Muscle of leg (tissue), 11 donors: ENCODE results near the gene IL3. TPM values are rescaled to one million over a fixed set of nuclear protein-coding genes. Genes with fewer than 3 reads are reported as not detected.

Experiments
- DNase-seq: peaks from one replicate; pipeline ENCODE4 v3.0.0; 2013
- H3K27ac ChIP-seq: one replicate; pipeline ENCODE4 v1.5.1; 2013; ENCODE audit warnings: mild to moderate bottlenecking, low read length, control low read depth
- H3K27me3 ChIP-seq: one replicate; pipeline ENCODE4 v1.6.1; 2013; ENCODE audit warnings: low read length; ENCODE audit not compliant: control insufficient read depth, insufficient read depth
- H3K36me3 ChIP-seq: one replicate; pipeline ENCODE4 v1.6.1; 2013; ENCODE audit warnings: low read length; ENCODE audit not compliant: control insufficient read depth, insufficient read depth
- H3K4me1 ChIP-seq: one replicate; pipeline ENCODE4 v1.6.1; 2013; ENCODE audit warnings: low read length; ENCODE audit not compliant: control insufficient read depth, insufficient read depth
- H3K4me3 ChIP-seq: one replicate; pipeline ENCODE4 v1.5.1; 2013; ENCODE audit warnings: low read length, control low read depth
- H3K9me3 ChIP-seq: replicated peaks from 2 replicates; pipeline ENCODE4 v1.6.1; 2013; ENCODE audit warnings: low read depth, low read length; ENCODE audit not compliant: control insufficient read depth
- WGBS: methylation state at CpG from one replicate; pipeline ENCODE4 v1.1.5; 2013; ENCODE audit warnings: missing lambda C conversion rate; ENCODE audit not compliant: insufficient coverage; 5-methylcytosine and 5-hydroxymethylcytosine counted together
- polyA plus RNA-seq, 8 donors: library from polyadenylated mRNA; unstranded; fragments of 120-200 nt; gene quantifications; one replicate each; pipeline versions ENCODE4 v1.2.1 to v1.2.3, GENCODE V29; 2013; ENCODE audit warnings: inconsistent platforms in 1 of 8, low replicate concordance in 1 of 8; ENCODE audit not compliant: insufficient read length in 8 of 8, insufficient read depth in 1 of 8
- total RNA-seq: library from RNA; stranded (reverse); fragments of 120-200 nt; gene quantifications from one replicate; pipeline ENCODE4 v1.2.4, GENCODE V29; 2013

The IL3 gene
- total and polyA plus RNA-seq, 9 donors: not detected

- Histone ChIP-seq H3K4me3 (no peak overlapping the region), H3K36me3 (no peaks in the 10 kb centered on the region), H3K27me3 (no peaks in the 10 kb centered on the region), H3K4me1 (no peaks in the 10 kb centered on the region), H3K9me3 (no peaks in the 10 kb centered on the region), H3K27ac (no peak overlapping the region)
- 77% methylated on average over 11 of the region's 12 CpGs for WGBS
- no peak for DNase-seq
Measured at GRCh38 chr5:132055808-132056609, 4.4 kb upstream of the IL3 start.

- Histone ChIP-seq H3K4me3 (no peak overlapping the region), H3K9me3 (no peaks in the 10 kb centered on the region), H3K36me3 (no peaks in the 10 kb centered on the region), H3K27ac (no peak overlapping the region), H3K4me1 (no peaks in the 10 kb centered on the region), H3K27me3 (no peaks in the 10 kb centered on the region)
- DNase-seq: no peak
- 82% methylated on average over 14 of the region's 14 CpGs for WGBS
Measured at GRCh38 chr5:132056610-132057497, 3.6 kb upstream of the IL3 start.

GRCh38 chr5:132057498-132058255 is 2.8 kb upstream of the IL3 start:
- H3K27me3 ChIP-seq: no peaks in the 10 kb centered on the region
- DNase-seq: no peak
- no peaks in the 10 kb centered on the region for H3K36me3 ChIP-seq
- no peaks in the 10 kb centered on the region for H3K9me3 ChIP-seq
- 66% methylated on average over 9 of the region's 12 CpGs for whole genome bisulfite sequencing
- H3K27ac ChIP-seq: no peak overlapping the region
- H3K4me3 ChIP-seq: no peak overlapping the region
- no peaks in the 10 kb centered on the region for H3K4me1 ChIP-seq

- Histone ChIP-seq H3K9me3 (no peaks in the 10 kb centered on the region), H3K27me3 (no peaks in the 10 kb centered on the region), H3K4me1 (no peaks in the 10 kb centered on the region), H3K36me3 (no peaks in the 10 kb centered on the region), H3K4me3 (no peak overlapping the region), H3K27ac (no peak overlapping the region)
- no peak for DNase-seq
- 85% methylated on average over 6 of the region's 7 CpGs for WGBS
Measured at GRCh38 chr5:132058646-132059042, 1.8 kb upstream of the IL3 start.

- WGBS: 78% methylated on average over 9 of the region's 9 CpGs
- Histone ChIP-seq H3K4me3 (no peak overlapping the region), H3K27ac (no peak overlapping the region), H3K4me1 (no peaks in the 10 kb centered on the region), H3K36me3 (no peaks in the 10 kb centered on the region), H3K9me3 (no peaks in the 10 kb centered on the region), H3K27me3 (no peaks in the 10 kb centered on the region)
- no peak for DNase-seq
Measured at GRCh38 chr5:132059043-132059695, 1.3 kb upstream of the IL3 start.

GRCh38 chr5:132059696-132060500 is 557 bp upstream of the IL3 start:
- H3K9me3 ChIP-seq: no peaks in the 10 kb centered on the region
- 75% methylated on average over 8 of the region's 13 CpGs for WGBS
- no peak overlapping the region for H3K4me3 ChIP-seq
- H3K36me3 ChIP-seq: no peaks in the 10 kb centered on the region
- no peaks in the 10 kb centered on the region for H3K27me3 ChIP-seq
- no peak for DNase-seq
- H3K27ac ChIP-seq: no peak overlapping the region
- no peaks in the 10 kb centered on the region for H3K4me1 ChIP-seq

- no peaks in the 10 kb centered on the region for H3K27me3 ChIP-seq
- no peak overlapping the region for H3K27ac ChIP-seq
- H3K36me3 ChIP-seq: no peaks in the 10 kb centered on the region
- no peaks in the 10 kb centered on the region for H3K9me3 ChIP-seq
- 42% methylated on average over 7 of the region's 9 CpGs for WGBS
- peak; percentile 48 for DNase-seq
- H3K4me1 ChIP-seq: no peaks in the 10 kb centered on the region
- no peak overlapping the region for H3K4me3 ChIP-seq
Measured at GRCh38 chr5:132063090-132063911, 2.8 kb downstream of the IL3 start.

GRCh38 chr5:132064140-132064539 is 3.7 kb downstream of the IL3 start:
- H3K4me1 ChIP-seq: no peaks in the 10 kb centered on the region
- WGBS: 100% methylated on average over 2 of the region's 5 CpGs
- DNase-seq: no peak
- no peaks in the 10 kb centered on the region for H3K9me3 ChIP-seq
- no peak overlapping the region for H3K4me3 ChIP-seq
- no peak overlapping the region for H3K27ac ChIP-seq
- H3K36me3 ChIP-seq: no peaks in the 10 kb centered on the region
- no peaks in the 10 kb centered on the region for H3K27me3 ChIP-seq
